Heart left ventricle (tissue), 16 donors: ENCODE results near the gene SCARF1. TPM values are rescaled to one million over a fixed set of nuclear protein-coding genes. Genes with fewer than 3 reads are reported as not detected.

Experiments
- ATAC-seq, 4 donors: fragments of 200-7000 bp; cut with Tn5 transposase; one replicate each; pipeline ENCODE4 v1.9.1; 2020 to 2022; ENCODE audit warnings: moderate library complexity in 4 of 4, mild to moderate bottlenecking in 3 of 4, moderate number of reproducible peaks in 1 of 4
- DNase-seq, 5 donors: peaks; one replicate each; pipeline ENCODE4 v3.0.0-alpha.2; 2020
- H3K27ac ChIP-seq, 12 donors: fragments of 200-600 bp; sonication (generic) in 4 of 12; one replicate each; pipeline versions ENCODE4 v1.5.0 to v1.8.0; 2016 to 2022; ENCODE audit warnings: mild to moderate bottlenecking in 2 of 12
- H3K27me3 ChIP-seq, 9 donors: fragments of 200-600 bp; sonication (generic) in 2 of 9; one replicate each; pipeline versions ENCODE4 v1.5.1 to v1.8.0; 2016 to 2022; ENCODE audit warnings: mild to moderate bottlenecking in 3 of 9
- H3K36me3 ChIP-seq, 9 donors: fragments of 200-600 bp; sonication (generic) in 2 of 9; one replicate each; pipeline versions ENCODE4 v1.5.0 to v1.8.0; 2018 to 2022; ENCODE audit warnings: mild to moderate bottlenecking in 2 of 9
- H3K4me1 ChIP-seq, 12 donors: fragments of 200-600 bp; sonication (generic) in 4 of 12; one replicate each; pipeline versions ENCODE4 v1.5.0 to v1.8.0; 2016 to 2022; ENCODE audit warnings: mild to moderate bottlenecking in 3 of 12
- H3K4me3 ChIP-seq, 12 donors: fragments of 200-600 bp; sonication (generic) in 4 of 12; one replicate each; pipeline versions ENCODE4 v1.5.0 to v1.8.0; 2017 to 2022; ENCODE audit warnings: mild to moderate bottlenecking in 9 of 12, moderate library complexity in 4 of 12
- H3K9me3 ChIP-seq, 12 donors: fragments of 200-600 bp; sonication (generic) in 4 of 12; one replicate each; pipeline versions ENCODE4 v1.5.0 to v1.8.0; 2016 to 2022; ENCODE audit warnings: mild to moderate bottlenecking in 1 of 12
- CTCF ChIP-seq, 12 donors: fragments of 200-600 bp; sonication (generic) in 4 of 12; IDR thresholded peaks; one replicate each; pipeline versions ENCODE4 v1.5.0 to v1.8.0; 2018 to 2022; ENCODE audit warnings: antibody characterized with exemption in 12 of 12, mild to moderate bottlenecking in 5 of 12
- POLR2A ChIP-seq, 2 donors: fragments of 450-650 bp; IDR thresholded peaks; one replicate each; pipeline ENCODE4 v1.6.1; 2017; ENCODE audit warnings: antibody characterized with exemption in 2 of 2, mild to moderate bottlenecking in 2 of 2, moderate library complexity in 2 of 2
- WGBS, 4 donors: extraction: QIAGEN DNeasy Blood & Tissue Kit in 2 of 4; methylation state at CpG; one replicate each; pipeline versions ENCODE4 v1.1.5 to v1.1.7; 2013 to 2018; 5-methylcytosine and 5-hydroxymethylcytosine counted together
- intact Hi-C, 10 donors: fragments of 100-400 bp; cut with DNase I; formaldehyde crosslinking; loops; one replicate each; pipeline versions ENCODE4 v1.11.1 to v1.14.2; 2022
- polyA plus RNA-seq, 2 donors: library from polyadenylated mRNA; stranded (reverse); fragments of 200-250 nt; gene quantifications; one replicate each; pipeline ENCODE4 v1.2.3, GENCODE V29; 2013
- total RNA-seq, 9 donors: library from RNA; depleted of rRNA in 2 of 9; stranded (reverse); fragments of >200 nt in 2 of 9; fragmentation: NEBNext Ultra II Directional in 3 of 9; extraction: Animal tissue kit (Norgen Biotek cat#: 25700) in 3 of 9; gene quantifications; one replicate each; pipeline versions ENCODE4 v1.1.0 to v1.2.4, GENCODE V29; 2016 to 2023
- donor health status: ischemic (EF 13 %, LVEDD 7.1; RV severe dilation, severe dysfunction).
- donor health status: healthy with polysubstance abuse.
- donor health status: DM: no; HTN: yes; CAD: no.
- donor health status: DM: no; HTN: no; CAD: no.
- donor health status: ischemic (EF 25% LVEDD 6.9; RV normal size, moderate dysfunction).
- donor health status: ischemic (EF 25% LVEDD 5.7; RV mildly dilated, moderate dysfunction).
- donor health status: healthy.
- donor health status: DM: yes; HTN: yes; CAD: no.
- donor health status: ischemic (EF 35%, LVEDD 5.7; RV mildly dilated, moderate dysfunction).
- donor health status: nonischemic (EF 11% LVEDD 7.7; RV severe dilation, severe dysfunction).
- donor health status: DM: yes; HTN: yes; CAD: no.
- donor health status: PGD.
- donor health status: ischemic (EF 29% LVEDD 5.4; RV normal size, mild dysfunction).
- donor health status: nonischemic (EF 23%, LVEDD 6.1; RV moderate dilation, normal function).

The SCARF1 gene
- total and polyA plus RNA-seq, 11 donors: 7.4 to 25.9 (median 12.4) TPM

GRCh38 chr17:1601571-1601970 lies 44.0 kb downstream of the SCARF1 start:
- peaks cover 0 to 3% (median 0%) of the 10 kb centered on the region in 9 donors for H3K36me3 ChIP-seq
- H3K27ac ChIP-seq: no peak overlapping the region
- 95 to 99% (median 98%) methylated on average over 14 of the region's 14 CpGs for WGBS, 4 donors
- no peak overlapping the region for H3K4me3 ChIP-seq
- no peak for TF ChIP-seq CTCF (IDR thresholded peaks at IDR 0.05)
- TF ChIP-seq POLR2A (IDR thresholded peaks at IDR 0.05): no peak
- peaks cover 0 to 10% (median 0%) of the 10 kb centered on the region in 12 donors for H3K4me1 ChIP-seq
- H3K9me3 ChIP-seq: no peaks in the 10 kb centered on the region
- ATAC-seq (no peak), DNase-seq (no peak)
- intact Hi-C loops: no loop called here
- no peaks in the 10 kb centered on the region for H3K27me3 ChIP-seq

- no peak for DNase-seq
- intact Hi-C loops: no loop called here
- TF ChIP-seq POLR2A (IDR thresholded peaks at IDR 0.05): no peak
- no peak for TF ChIP-seq CTCF (IDR thresholded peaks at IDR 0.05)
- no peak overlapping the region for H3K27ac ChIP-seq
- peaks cover 0 to 3% (median 0%) of the 10 kb centered on the region in 9 donors for H3K36me3 ChIP-seq
- H3K4me1 ChIP-seq: peaks cover 0 to 2% (median 0%) of the 10 kb centered on the region in 12 donors
- no peaks in the 10 kb centered on the region for H3K9me3 ChIP-seq
- WGBS, 4 donors: 92 to 95% (median 92%) methylated on average over 8 of the region's 8 CpGs
- H3K27me3 ChIP-seq: no peaks in the 10 kb centered on the region
- ATAC-seq: no peak
- H3K4me3 ChIP-seq: no peak overlapping the region
These were observed 47.0 kb downstream of the SCARF1 start for GRCh38 chr17:1598399-1599095.

- Histone ChIP-seq H3K27me3 (no peaks in the 10 kb centered on the region), H3K36me3 (no peaks in the 10 kb centered on the region), H3K4me1 (peaks cover 0 to 8% (median 1%) of the 10 kb centered on the region in 12 donors), H3K27ac (no peak overlapping the region), H3K9me3 (no peaks in the 10 kb centered on the region), H3K4me3 (no peak overlapping the region)
- no peak for ATAC-seq
- 93 to 97% (median 94%) methylated on average over 14 of the region's 14 CpGs for WGBS, 4 donors
- no peak for DNase-seq
- intact Hi-C loops: no loop called here
- no peak for TF ChIP-seq POLR2A (IDR thresholded peaks at IDR 0.05)
- TF ChIP-seq CTCF (IDR thresholded peaks at IDR 0.05): no peak
These were observed 47.6 kb downstream of the SCARF1 start for GRCh38 chr17:1597861-1598342.

DNA sequence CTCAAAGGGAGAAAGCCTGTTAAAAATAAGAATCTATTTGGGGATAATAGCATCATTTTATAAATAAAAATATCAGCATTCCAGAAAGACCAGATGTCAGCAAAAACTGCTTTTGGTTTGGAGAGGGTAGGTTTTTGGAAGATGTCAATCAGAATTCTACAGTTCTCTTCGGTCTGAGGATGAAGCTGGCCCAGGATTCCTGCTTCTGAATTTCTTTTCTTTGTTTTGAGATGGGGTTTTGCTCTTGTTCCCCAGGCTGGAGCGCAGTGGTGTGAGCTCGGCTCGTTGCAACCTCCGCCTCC lies 52.0 kb downstream of the SCARF1 start:
- no peak for TF ChIP-seq POLR2A (IDR thresholded peaks at IDR 0.05)
- no peak for TF ChIP-seq CTCF (IDR thresholded peaks at IDR 0.05)
- peaks cover 0 to 23% (median 0%) of the 10 kb centered on the region in 9 donors for H3K36me3 ChIP-seq
- no peak overlapping the region for H3K4me3 ChIP-seq
- ATAC-seq (no peak), DNase-seq (no peak)
- H3K9me3 ChIP-seq: no peaks in the 10 kb centered on the region
- intact Hi-C loops: loop anchor here in 1 of 10 donors (5.0 kb wide), 1 partner anchor 34 kb away; the partner anchor contains the start of gene SLC43A2
- no peaks in the 10 kb centered on the region for H3K27me3 ChIP-seq
- WGBS, 4 donors: 88 to 92% (median 90%) methylated on average over 5 of the region's 5 CpGs
- no peak overlapping the region for H3K27ac ChIP-seq
- peaks cover 0 to 39% (median 15%) of the 10 kb centered on the region in 12 donors for H3K4me1 ChIP-seq
